ENCODE measurements around the gene HTR3E. TPM values are rescaled to one million over a fixed set of nuclear protein-coding genes. Genes with fewer than 3 reads are reported as not detected.

The HTR3E gene
- polyA plus RNA-seq, 1 donor from 2014 or later: not detected

- Histone ChIP-seq H3K27ac (ENCODE audit: low read length) (no peak overlapping the region), H3K9me2 (ENCODE audit: insufficient read depth, low read length) (no peaks in the 10 kb centered on the region)
- TF ChIP-seq TAF1 (IDR thresholded peaks at IDR 0.05; ENCODE audit: low read depth): no peak
- TF ChIP-seq EZH2 (IDR thresholded peaks at IDR 0.05; ENCODE audit: borderline replicate concordance, insufficient read depth, low read length, poor library complexity, severe bottlenecking): no peak
- TF ChIP-seq, protein P1, sequence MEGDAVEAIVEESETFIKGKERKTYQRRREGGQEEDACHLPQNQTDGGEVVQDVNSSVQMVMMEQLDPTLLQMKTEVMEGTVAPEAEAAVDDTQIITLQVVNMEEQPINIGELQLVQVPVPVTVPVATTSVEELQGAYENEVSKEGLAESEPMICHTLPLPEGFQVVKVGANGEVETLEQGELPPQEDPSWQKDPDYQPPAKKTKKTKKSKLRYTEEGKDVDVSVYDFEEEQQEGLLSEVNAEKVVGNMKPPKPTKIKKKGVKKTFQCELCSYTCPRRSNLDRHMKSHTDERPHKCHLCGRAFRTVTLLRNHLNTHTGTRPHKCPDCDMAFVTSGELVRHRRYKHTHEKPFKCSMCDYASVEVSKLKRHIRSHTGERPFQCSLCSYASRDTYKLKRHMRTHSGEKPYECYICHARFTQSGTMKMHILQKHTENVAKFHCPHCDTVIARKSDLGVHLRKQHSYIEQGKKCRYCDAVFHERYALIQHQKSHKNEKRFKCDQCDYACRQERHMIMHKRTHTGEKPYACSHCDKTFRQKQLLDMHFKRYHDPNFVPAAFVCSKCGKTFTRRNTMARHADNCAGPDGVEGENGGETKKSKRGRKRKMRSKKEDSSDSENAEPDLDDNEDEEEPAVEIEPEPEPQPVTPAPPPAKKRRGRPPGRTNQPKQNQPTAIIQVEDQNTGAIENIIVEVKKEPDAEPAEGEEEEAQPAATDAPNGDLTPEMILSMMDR (IDR thresholded peaks at IDR 0.05; ENCODE audit: poor library complexity, severe bottlenecking): no peak
- TF ChIP-seq EP300 (conservative IDR thresholded peaks at IDR 0.05; ENCODE audit: poor library complexity, severe bottlenecking): no peak
- TF ChIP-seq SMC3 (conservative IDR thresholded peaks at IDR 0.05; ENCODE audit: poor library complexity): no peak
- TF ChIP-seq, protein P2, sequence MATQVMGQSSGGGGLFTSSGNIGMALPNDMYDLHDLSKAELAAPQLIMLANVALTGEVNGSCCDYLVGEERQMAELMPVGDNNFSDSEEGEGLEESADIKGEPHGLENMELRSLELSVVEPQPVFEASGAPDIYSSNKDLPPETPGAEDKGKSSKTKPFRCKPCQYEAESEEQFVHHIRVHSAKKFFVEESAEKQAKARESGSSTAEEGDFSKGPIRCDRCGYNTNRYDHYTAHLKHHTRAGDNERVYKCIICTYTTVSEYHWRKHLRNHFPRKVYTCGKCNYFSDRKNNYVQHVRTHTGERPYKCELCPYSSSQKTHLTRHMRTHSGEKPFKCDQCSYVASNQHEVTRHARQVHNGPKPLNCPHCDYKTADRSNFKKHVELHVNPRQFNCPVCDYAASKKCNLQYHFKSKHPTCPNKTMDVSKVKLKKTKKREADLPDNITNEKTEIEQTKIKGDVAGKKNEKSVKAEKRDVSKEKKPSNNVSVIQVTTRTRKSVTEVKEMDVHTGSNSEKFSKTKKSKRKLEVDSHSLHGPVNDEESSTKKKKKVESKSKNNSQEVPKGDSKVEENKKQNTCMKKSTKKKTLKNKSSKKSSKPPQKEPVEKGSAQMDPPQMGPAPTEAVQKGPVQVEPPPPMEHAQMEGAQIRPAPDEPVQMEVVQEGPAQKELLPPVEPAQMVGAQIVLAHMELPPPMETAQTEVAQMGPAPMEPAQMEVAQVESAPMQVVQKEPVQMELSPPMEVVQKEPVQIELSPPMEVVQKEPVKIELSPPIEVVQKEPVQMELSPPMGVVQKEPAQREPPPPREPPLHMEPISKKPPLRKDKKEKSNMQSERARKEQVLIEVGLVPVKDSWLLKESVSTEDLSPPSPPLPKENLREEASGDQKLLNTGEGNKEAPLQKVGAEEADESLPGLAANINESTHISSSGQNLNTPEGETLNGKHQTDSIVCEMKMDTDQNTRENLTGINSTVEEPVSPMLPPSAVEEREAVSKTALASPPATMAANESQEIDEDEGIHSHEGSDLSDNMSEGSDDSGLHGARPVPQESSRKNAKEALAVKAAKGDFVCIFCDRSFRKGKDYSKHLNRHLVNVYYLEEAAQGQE (IDR thresholded peaks at IDR 0.05; ENCODE audit: borderline replicate concordance): no peak
- TF ChIP-seq RAD21 (conservative IDR thresholded peaks at IDR 0.05): no peak
- no peak for TF ChIP-seq MXI1 (conservative IDR thresholded peaks at IDR 0.05; ENCODE audit: poor library complexity, severe bottlenecking)
- no peak for TF ChIP-seq POLR2AphosphoS5 (IDR thresholded peaks at IDR 0.05)
These were observed 32.1 kb downstream of the HTR3E start for GRCh38 chr3:184129012-184129411.

DNA sequence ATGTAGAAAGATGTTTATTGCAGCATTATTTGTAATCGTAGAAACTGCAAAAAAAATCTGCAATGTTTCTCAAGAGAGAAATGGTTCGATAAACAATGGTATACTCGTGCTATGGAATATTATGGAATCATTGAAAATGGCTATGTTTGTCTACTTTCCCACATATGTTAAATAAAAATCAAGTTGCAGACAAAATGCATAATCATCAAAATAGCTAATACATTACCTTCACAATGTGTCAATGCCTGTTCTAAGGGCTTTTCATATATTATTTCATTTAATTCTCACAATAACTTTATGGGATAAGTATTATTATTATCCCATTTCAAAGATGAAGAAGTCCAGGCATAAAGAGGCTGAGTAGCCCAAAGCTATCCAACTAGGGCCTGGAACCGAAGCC lies 36.1 kb downstream of the HTR3E start:
- Histone ChIP-seq H3K4me3 (ENCODE audit: low read length) (no peak overlapping the region), H2AFZ (ENCODE audit: low read depth, low read length) (no peak overlapping the region), H3K27me3 (ENCODE audit: insufficient read depth, low read depth, low read length) (no peaks in the 10 kb centered on the region), H3K36me3 (ENCODE audit: insufficient read depth, low read length) (no peaks in the 10 kb centered on the region), H3K9me2 (ENCODE audit: insufficient read depth, low read length) (no peaks in the 10 kb centered on the region), H3F3A (ENCODE audit: insufficient read depth, low read length, poor library complexity, severe bottlenecking) (peaks cover 3% of the 10 kb centered on the region), H3K9me3 (ENCODE audit: low read length) (no peaks in the 10 kb centered on the region), H3K79me2 (replicated peaks; ENCODE audit: insufficient read depth, low read length) (peaks cover 22% of the 10 kb centered on the region), H3K27ac (ENCODE audit: low read length) (no peak overlapping the region), H3K4me2 (ENCODE audit: low read length) (no peak overlapping the region), H3K9ac (ENCODE audit: low read length) (no peak overlapping the region), H4K20me1 (ENCODE audit: insufficient read depth) (no peaks in the 10 kb centered on the region)
- no peak for TF ChIP-seq EZH2 (IDR thresholded peaks at IDR 0.05; ENCODE audit: borderline replicate concordance, insufficient read depth, low read length, poor library complexity, severe bottlenecking)
- TF ChIP-seq TAF1 (IDR thresholded peaks at IDR 0.05; ENCODE audit: low read depth): no peak
- TF ChIP-seq, protein P2 (IDR thresholded peaks at IDR 0.05; ENCODE audit: borderline replicate concordance): no peak
- TF ChIP-seq, protein P1 (IDR thresholded peaks at IDR 0.05; ENCODE audit: poor library complexity, severe bottlenecking): no peak
- TF ChIP-seq SMC3 (conservative IDR thresholded peaks at IDR 0.05; ENCODE audit: poor library complexity): no peak
- no peak for TF ChIP-seq RAD21 (conservative IDR thresholded peaks at IDR 0.05)
- no peak for TF ChIP-seq MXI1 (conservative IDR thresholded peaks at IDR 0.05; ENCODE audit: poor library complexity, severe bottlenecking)
- TF ChIP-seq POLR2AphosphoS5 (IDR thresholded peaks at IDR 0.05): no peak
- TF ChIP-seq EP300 (conservative IDR thresholded peaks at IDR 0.05; ENCODE audit: poor library complexity, severe bottlenecking): no peak

More at GRCh38 chr3:184129012-184129411, 32.1 kb downstream of the HTR3E start:
- no peaks in the 10 kb centered on the region for H3K9me3 ChIP-seq (ENCODE audit: low read length)
- no peaks in the 10 kb centered on the region for H3K27me3 ChIP-seq (ENCODE audit: insufficient read depth, low read depth, low read length)
- H4K20me1 ChIP-seq (ENCODE audit: insufficient read depth): no peaks in the 10 kb centered on the region
- no peak overlapping the region for H2AFZ ChIP-seq (ENCODE audit: low read depth, low read length)
- no peaks in the 10 kb centered on the region for H3F3A ChIP-seq (ENCODE audit: insufficient read depth, low read length, poor library complexity, severe bottlenecking)
- no peak overlapping the region for H3K4me3 ChIP-seq (ENCODE audit: low read length)
- H3K4me2 ChIP-seq (ENCODE audit: low read length): no peak overlapping the region
- H3K79me2 ChIP-seq (replicated peaks; ENCODE audit: insufficient read depth, low read length): no peaks in the 10 kb centered on the region
- H3K36me3 ChIP-seq (ENCODE audit: insufficient read depth, low read length): no peaks in the 10 kb centered on the region
- no peak overlapping the region for H3K9ac ChIP-seq (ENCODE audit: low read length)

All from neural cell (in vitro differentiated cells).